Neural cell (in vitro differentiated cells): ENCODE measurements around the gene KDM2A. TPM values are rescaled to one million over a fixed set of nuclear protein-coding genes. Genes with fewer than 3 reads are reported as not detected.

Source experiments
- H2AFZ ChIP-seq: fragments of 200-600, 300-800 bp; sonication (generic), shearing (Covaris generic); 2 replicates; pipeline ENCODE4 v1.6.0; 2014; ENCODE audit warnings: low read depth, mild to moderate bottlenecking, antibody characterized with exemption, low read length, moderate library complexity
- H3F3A ChIP-seq: fragments of 200-600 bp; shearing (Covaris generic); 2 replicates; pipeline ENCODE4 v1.6.1; 2016; ENCODE audit warnings: mild to moderate bottlenecking, moderate library complexity, mixed read lengths, antibody characterized with exemption, low read length; ENCODE audit not compliant: insufficient read depth, poor library complexity, severe bottlenecking
- H3K27ac ChIP-seq: fragments of 200-600, 300-800 bp; sonication (generic), shearing (Covaris generic); 2 replicates; pipeline ENCODE4 v1.5.1; 2014; ENCODE audit warnings: mild to moderate bottlenecking, low read length, moderate library complexity
- H3K27me3 ChIP-seq: fragments of 300-800, 200-600 bp; sonication (generic), shearing (Covaris generic); 2 replicates; pipeline ENCODE4 v1.6.0; 2014; ENCODE audit warnings: mild to moderate bottlenecking, low read depth, low read length, moderate library complexity; ENCODE audit not compliant: insufficient read depth
- H3K36me3 ChIP-seq: fragments of 300-800, 200-600 bp; sonication (generic), shearing (Covaris generic); 2 replicates; pipeline ENCODE4 v1.5.1; 2014; ENCODE audit warnings: mild to moderate bottlenecking, antibody characterized with exemption, low read length, moderate library complexity; ENCODE audit not compliant: insufficient read depth
- H3K4me2 ChIP-seq: fragments of 300-800, 200-600 bp; sonication (generic), shearing (Covaris generic); 2 replicates; pipeline ENCODE4 v1.6.0; 2014; ENCODE audit warnings: mild to moderate bottlenecking, low read length
- H3K4me3 ChIP-seq: fragments of 300-800, 200-600 bp; sonication (generic), shearing (Covaris generic); 2 replicates; pipeline ENCODE4 v1.5.1; 2014; ENCODE audit warnings: mild to moderate bottlenecking, low read length, moderate library complexity
- H3K79me2 ChIP-seq: fragments of 200-600 bp; shearing (Covaris generic); replicated peaks from 2 replicates; pipeline ENCODE4 v1.6.0; 2014; ENCODE audit warnings: mild to moderate bottlenecking, low read length, moderate library complexity; ENCODE audit not compliant: insufficient read depth
- H3K9ac ChIP-seq: fragments of 300-800, 200-600 bp; sonication (generic), shearing (Covaris generic); 2 replicates; pipeline ENCODE4 v1.6.1; 2016; ENCODE audit warnings: mild to moderate bottlenecking, low read length, mixed read lengths
- H3K9me2 ChIP-seq: fragments of 200-600 bp; shearing (Covaris generic); 2 replicates; pipeline ENCODE4 v1.6.1; 2016; ENCODE audit warnings: mild to moderate bottlenecking, low read length, mixed read lengths; ENCODE audit not compliant: insufficient read depth
- H3K9me3 ChIP-seq: fragments of 200-600, 300-800 bp; sonication (generic), shearing (Covaris generic); 2 replicates; pipeline ENCODE4 v1.6.1; 2016; ENCODE audit warnings: mild to moderate bottlenecking, mixed run types, low read length, moderate library complexity, mixed read lengths
- H4K20me1 ChIP-seq: fragments of 200-600 bp; shearing (Covaris generic); 2 replicates; pipeline ENCODE4 v1.6.1; 2016; ENCODE audit warnings: mild to moderate bottlenecking, mixed run types; ENCODE audit not compliant: insufficient read depth
- EP300 ChIP-seq: fragments of 450-650 bp; conservative IDR thresholded peaks from 2 replicates; pipeline ENCODE4 v1.6.1; 2014; ENCODE audit warnings: antibody characterized with exemption, mild to moderate bottlenecking, moderate library complexity; ENCODE audit not compliant: poor library complexity, severe bottlenecking
- EZH2 ChIP-seq: fragments of 200-600, 300-800 bp; shearing (Covaris generic), sonication (generic); IDR thresholded peaks from 2 replicates; pipeline ENCODE4 v1.6.1; 2014; ENCODE audit warnings: antibody characterized with exemption, low read length, borderline replicate concordance, mild to moderate bottlenecking; ENCODE audit not compliant: insufficient read depth, poor library complexity, severe bottlenecking
- MXI1 ChIP-seq: fragments of 450-650 bp; conservative IDR thresholded peaks from 2 replicates; pipeline ENCODE4 v1.6.1; 2014; ENCODE audit warnings: antibody characterized with exemption, mild to moderate bottlenecking; ENCODE audit not compliant: poor library complexity, severe bottlenecking
- POLR2AphosphoS5 ChIP-seq: IDR thresholded peaks from 2 replicates; pipeline ENCODE4 v1.6.1; 2012
- RAD21 ChIP-seq: fragments of 450-650 bp; conservative IDR thresholded peaks from 2 replicates; pipeline ENCODE4 v1.6.1; 2014; ENCODE audit warnings: antibody characterized with exemption, mild to moderate bottlenecking, moderate library complexity
- SMC3 ChIP-seq: fragments of 450-650 bp; conservative IDR thresholded peaks from 2 replicates; pipeline ENCODE4 v1.6.1; 2014; ENCODE audit warnings: antibody characterized with exemption, mild to moderate bottlenecking, moderate library complexity; ENCODE audit not compliant: poor library complexity
- TAF1 ChIP-seq: IDR thresholded peaks from 2 replicates; pipeline ENCODE4 v1.6.1; 2012; ENCODE audit warnings: low read depth
- polyA plus RNA-seq: library from polyadenylated mRNA; depleted of rRNA; stranded (reverse); fragments of >200 nt; gene quantifications from 2 replicates; pipeline ENCODE4 v1.2.3, GENCODE V29; 2014
- TF ChIP-seq, protein P1 (sequence below): fragments of 450-650 bp; IDR thresholded peaks from 2 replicates; pipeline ENCODE4 v1.5.1; 2014; ENCODE audit warnings: antibody characterized with exemption, mild to moderate bottlenecking, moderate library complexity; ENCODE audit not compliant: poor library complexity, severe bottlenecking
- TF ChIP-seq, protein P2 (sequence below): IDR thresholded peaks from 2 replicates; pipeline ENCODE4 v1.6.1; 2012; ENCODE audit warnings: borderline replicate concordance

KDM2A gene
- polyA plus RNA-seq, 1 donor from 2014 or later: 12.4 TPM

DNA sequence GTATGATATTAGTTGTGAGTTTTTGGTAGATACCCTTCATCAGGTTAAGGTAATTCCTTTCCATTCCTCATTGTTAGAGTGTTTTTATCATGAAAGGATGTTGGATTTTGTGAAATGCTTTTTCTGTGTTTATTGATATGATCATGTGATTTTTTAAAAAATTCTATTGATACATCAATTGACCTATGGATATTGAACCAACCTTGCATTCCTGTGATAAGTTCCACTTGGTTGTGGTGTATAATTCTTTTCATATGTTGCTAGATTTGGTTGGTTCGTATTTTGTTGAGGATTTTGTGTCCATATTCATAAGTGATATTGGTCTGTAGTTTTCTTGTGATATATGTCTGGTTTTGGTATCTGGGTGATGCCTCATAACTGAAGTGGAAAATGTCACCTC, 176.8 kb downstream of the KDM2A start:
- Histone ChIP-seq H2AFZ (no peak overlapping the region), H3K9me2 (no peaks in the 10 kb centered on the region), H3K36me3 (peaks cover 4% of the 10 kb centered on the region), H3K4me2 (no peak overlapping the region), H3K27ac (no peak overlapping the region), H3F3A (no peaks in the 10 kb centered on the region), H3K9me3 (no peaks in the 10 kb centered on the region), H3K79me2 (no peaks in the 10 kb centered on the region), H3K9ac (no peak overlapping the region), H3K4me3 (no peak overlapping the region), H3K27me3 (no peaks in the 10 kb centered on the region), H4K20me1 (no peaks in the 10 kb centered on the region)
- TF ChIP-seq RAD21: no peak
- no peak for TF ChIP-seq MXI1
- TF ChIP-seq SMC3: no peak
- TF ChIP-seq, protein P1, sequence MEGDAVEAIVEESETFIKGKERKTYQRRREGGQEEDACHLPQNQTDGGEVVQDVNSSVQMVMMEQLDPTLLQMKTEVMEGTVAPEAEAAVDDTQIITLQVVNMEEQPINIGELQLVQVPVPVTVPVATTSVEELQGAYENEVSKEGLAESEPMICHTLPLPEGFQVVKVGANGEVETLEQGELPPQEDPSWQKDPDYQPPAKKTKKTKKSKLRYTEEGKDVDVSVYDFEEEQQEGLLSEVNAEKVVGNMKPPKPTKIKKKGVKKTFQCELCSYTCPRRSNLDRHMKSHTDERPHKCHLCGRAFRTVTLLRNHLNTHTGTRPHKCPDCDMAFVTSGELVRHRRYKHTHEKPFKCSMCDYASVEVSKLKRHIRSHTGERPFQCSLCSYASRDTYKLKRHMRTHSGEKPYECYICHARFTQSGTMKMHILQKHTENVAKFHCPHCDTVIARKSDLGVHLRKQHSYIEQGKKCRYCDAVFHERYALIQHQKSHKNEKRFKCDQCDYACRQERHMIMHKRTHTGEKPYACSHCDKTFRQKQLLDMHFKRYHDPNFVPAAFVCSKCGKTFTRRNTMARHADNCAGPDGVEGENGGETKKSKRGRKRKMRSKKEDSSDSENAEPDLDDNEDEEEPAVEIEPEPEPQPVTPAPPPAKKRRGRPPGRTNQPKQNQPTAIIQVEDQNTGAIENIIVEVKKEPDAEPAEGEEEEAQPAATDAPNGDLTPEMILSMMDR: no peak
- no peak for TF ChIP-seq POLR2AphosphoS5
- no peak for TF ChIP-seq TAF1
- TF ChIP-seq, protein P2, sequence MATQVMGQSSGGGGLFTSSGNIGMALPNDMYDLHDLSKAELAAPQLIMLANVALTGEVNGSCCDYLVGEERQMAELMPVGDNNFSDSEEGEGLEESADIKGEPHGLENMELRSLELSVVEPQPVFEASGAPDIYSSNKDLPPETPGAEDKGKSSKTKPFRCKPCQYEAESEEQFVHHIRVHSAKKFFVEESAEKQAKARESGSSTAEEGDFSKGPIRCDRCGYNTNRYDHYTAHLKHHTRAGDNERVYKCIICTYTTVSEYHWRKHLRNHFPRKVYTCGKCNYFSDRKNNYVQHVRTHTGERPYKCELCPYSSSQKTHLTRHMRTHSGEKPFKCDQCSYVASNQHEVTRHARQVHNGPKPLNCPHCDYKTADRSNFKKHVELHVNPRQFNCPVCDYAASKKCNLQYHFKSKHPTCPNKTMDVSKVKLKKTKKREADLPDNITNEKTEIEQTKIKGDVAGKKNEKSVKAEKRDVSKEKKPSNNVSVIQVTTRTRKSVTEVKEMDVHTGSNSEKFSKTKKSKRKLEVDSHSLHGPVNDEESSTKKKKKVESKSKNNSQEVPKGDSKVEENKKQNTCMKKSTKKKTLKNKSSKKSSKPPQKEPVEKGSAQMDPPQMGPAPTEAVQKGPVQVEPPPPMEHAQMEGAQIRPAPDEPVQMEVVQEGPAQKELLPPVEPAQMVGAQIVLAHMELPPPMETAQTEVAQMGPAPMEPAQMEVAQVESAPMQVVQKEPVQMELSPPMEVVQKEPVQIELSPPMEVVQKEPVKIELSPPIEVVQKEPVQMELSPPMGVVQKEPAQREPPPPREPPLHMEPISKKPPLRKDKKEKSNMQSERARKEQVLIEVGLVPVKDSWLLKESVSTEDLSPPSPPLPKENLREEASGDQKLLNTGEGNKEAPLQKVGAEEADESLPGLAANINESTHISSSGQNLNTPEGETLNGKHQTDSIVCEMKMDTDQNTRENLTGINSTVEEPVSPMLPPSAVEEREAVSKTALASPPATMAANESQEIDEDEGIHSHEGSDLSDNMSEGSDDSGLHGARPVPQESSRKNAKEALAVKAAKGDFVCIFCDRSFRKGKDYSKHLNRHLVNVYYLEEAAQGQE: no peak
- no peak for TF ChIP-seq EP300
- TF ChIP-seq EZH2: no peak

DNA sequence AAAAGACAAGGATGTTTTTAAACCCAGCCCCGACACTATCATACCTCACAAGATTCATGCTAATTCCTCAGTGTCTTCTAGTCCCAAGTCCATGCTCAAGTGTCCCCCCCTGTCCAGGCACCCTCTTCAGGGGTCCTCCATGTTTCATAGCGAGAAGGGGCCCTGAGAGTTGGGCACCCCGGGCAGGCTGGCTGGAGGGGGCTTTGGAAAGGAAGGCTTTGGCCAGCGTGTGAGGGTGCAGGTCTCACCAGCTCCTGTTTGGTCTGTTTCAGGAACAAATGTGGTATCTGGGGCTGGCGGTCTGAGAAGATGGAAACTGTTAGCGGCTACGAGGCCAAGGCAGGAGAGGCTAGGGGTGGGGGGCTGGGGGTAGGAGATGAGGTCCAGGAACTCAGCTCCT, 179.7 kb downstream of the KDM2A start:
- peaks cover 4% of the 10 kb centered on the region for H3K36me3 ChIP-seq
- H3F3A ChIP-seq: no peaks in the 10 kb centered on the region
- H3K4me2 ChIP-seq: no peak overlapping the region
- H3K9me2 ChIP-seq: no peaks in the 10 kb centered on the region
- no peak overlapping the region for H2AFZ ChIP-seq
- TF ChIP-seq, protein P2: no peak
- no peak for TF ChIP-seq EZH2
- no peak for TF ChIP-seq RAD21
- TF ChIP-seq TAF1: no peak
- TF ChIP-seq, protein P1: no peak
- no peak for TF ChIP-seq POLR2AphosphoS5
- TF ChIP-seq EP300: no peak
- TF ChIP-seq MXI1: no peak
- no peak for TF ChIP-seq SMC3
- no peaks in the 10 kb centered on the region for H4K20me1 ChIP-seq
- H3K79me2 ChIP-seq: no peaks in the 10 kb centered on the region
- no peak overlapping the region for H3K27ac ChIP-seq
- no peaks in the 10 kb centered on the region for H3K9me3 ChIP-seq
- no peak overlapping the region for H3K4me3 ChIP-seq
- H3K9ac ChIP-seq: no peak overlapping the region
- peaks cover 12% of the 10 kb centered on the region for H3K27me3 ChIP-seq
